DND-41 (cell line): ENCODE results near the gene TRMO.

Experiments used
- EZH2 ChIP-seq: IDR thresholded peaks from 3 replicates; pipeline ENCODE4 v1.6.1; 2012; ENCODE audit warnings: borderline replicate concordance, low read depth, mild to moderate bottlenecking, moderate library complexity, low read length, inconsistent platforms; ENCODE audit not compliant: severe bottlenecking
- TF ChIP-seq, protein P1 (sequence below): IDR thresholded peaks from 2 replicates; pipeline ENCODE4 v1.5.1; 2012; ENCODE audit warnings: borderline replicate concordance, low read length, moderate library complexity, mild to moderate bottlenecking; ENCODE audit not compliant: poor library complexity, severe bottlenecking; ENCODE audit errors: extremely low read depth

- TF ChIP-seq EZH2, result no peak
- TF ChIP-seq, protein P1, sequence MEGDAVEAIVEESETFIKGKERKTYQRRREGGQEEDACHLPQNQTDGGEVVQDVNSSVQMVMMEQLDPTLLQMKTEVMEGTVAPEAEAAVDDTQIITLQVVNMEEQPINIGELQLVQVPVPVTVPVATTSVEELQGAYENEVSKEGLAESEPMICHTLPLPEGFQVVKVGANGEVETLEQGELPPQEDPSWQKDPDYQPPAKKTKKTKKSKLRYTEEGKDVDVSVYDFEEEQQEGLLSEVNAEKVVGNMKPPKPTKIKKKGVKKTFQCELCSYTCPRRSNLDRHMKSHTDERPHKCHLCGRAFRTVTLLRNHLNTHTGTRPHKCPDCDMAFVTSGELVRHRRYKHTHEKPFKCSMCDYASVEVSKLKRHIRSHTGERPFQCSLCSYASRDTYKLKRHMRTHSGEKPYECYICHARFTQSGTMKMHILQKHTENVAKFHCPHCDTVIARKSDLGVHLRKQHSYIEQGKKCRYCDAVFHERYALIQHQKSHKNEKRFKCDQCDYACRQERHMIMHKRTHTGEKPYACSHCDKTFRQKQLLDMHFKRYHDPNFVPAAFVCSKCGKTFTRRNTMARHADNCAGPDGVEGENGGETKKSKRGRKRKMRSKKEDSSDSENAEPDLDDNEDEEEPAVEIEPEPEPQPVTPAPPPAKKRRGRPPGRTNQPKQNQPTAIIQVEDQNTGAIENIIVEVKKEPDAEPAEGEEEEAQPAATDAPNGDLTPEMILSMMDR, result no peak
Observed at GRCh38 chr9:97874624-97875023, 47.7 kb downstream of the TRMO start.
